GM23338 (cell line): ENCODE measurements around the gene PERM1. TPM values are rescaled to one million over a fixed set of nuclear protein-coding genes. Genes with fewer than 3 reads are reported as not detected.

Source experiments
- ATAC-seq: fragments of 200-7000 bp; cut with Tn5 transposase; 3 replicates; pipeline ENCODE4 v1.9.1; 2020
- DNase-seq: peaks from one replicate; pipeline ENCODE4 v3.0.0-alpha.2; 2015; ENCODE audit warnings: low spot score
- H2AFZ ChIP-seq: fragments of 200-600 bp; sonication (generic); 2 replicates; pipeline ENCODE4 v1.8.0; 2016; ENCODE audit warnings: antibody characterized with exemption, mild to moderate bottlenecking, moderate library complexity
- H3F3A ChIP-seq: fragments of 200-600 bp; sonication (generic); replicated peaks from 2 replicates; pipeline ENCODE4 v1.8.0; 2017; ENCODE audit warnings: antibody characterized with exemption, mixed run types, low read depth
- H3K27ac ChIP-seq: fragments of 200-600 bp; sonication (generic); 2 replicates; pipeline ENCODE4 v1.6.1; 2016; ENCODE audit warnings: low read depth
- H3K27me3 ChIP-seq: fragments of 200-600 bp; sonication (generic); 2 replicates; pipeline ENCODE4 v1.8.0; 2016; ENCODE audit warnings: mild to moderate bottlenecking, mixed run types, moderate library complexity; ENCODE audit not compliant: insufficient read depth
- H3K36me3 ChIP-seq: fragments of 200-600 bp; sonication (generic); 2 replicates; pipeline ENCODE4 v1.8.0; 2016; ENCODE audit warnings: mild to moderate bottlenecking; ENCODE audit not compliant: insufficient read depth
- H3K4me1 ChIP-seq: fragments of 200-600 bp; sonication (generic); 2 replicates; pipeline ENCODE4 v1.8.0; 2016; ENCODE audit warnings: mild to moderate bottlenecking, moderate library complexity; ENCODE audit not compliant: insufficient read depth
- H3K4me2 ChIP-seq: fragments of 200-600 bp; sonication (generic); 2 replicates; pipeline ENCODE4 v1.7.1; 2017; ENCODE audit warnings: mixed run types
- H3K4me3 ChIP-seq: fragments of 200-600 bp; sonication (generic); 2 replicates; pipeline ENCODE4 v1.6.1; 2016; ENCODE audit warnings: mixed run types
- H3K79me2 ChIP-seq: fragments of 200-600 bp; sonication (generic); replicated peaks from 2 replicates; pipeline ENCODE4 v1.8.0; 2017; ENCODE audit warnings: mild to moderate bottlenecking; ENCODE audit not compliant: insufficient read depth
- H3K9me2 ChIP-seq: fragments of 200-600 bp; sonication (generic); 2 replicates; pipeline ENCODE4 v1.8.0; 2017; ENCODE audit not compliant: insufficient read depth
- H4K20me1 ChIP-seq: fragments of 200-600 bp; sonication (generic); replicated peaks from 2 replicates; pipeline ENCODE4 v1.8.0; 2017; ENCODE audit warnings: mild to moderate bottlenecking; ENCODE audit not compliant: insufficient read depth
- H3K27ac Mint-ChIP-seq: 2 replicates; pipeline ENCODE4 v1.8.0; 2020; ENCODE audit warnings: inconsistent platforms, mild to moderate bottlenecking, moderate library complexity, mixed read lengths
- H3K27me3 Mint-ChIP-seq: 3 replicates; pipeline ENCODE4 v1.8.0; 2022; ENCODE audit warnings: low read depth, mild to moderate bottlenecking, moderate library complexity, mixed read lengths, inconsistent platforms; ENCODE audit not compliant: insufficient read depth, poor library complexity
- H3K36me3 Mint-ChIP-seq: 3 replicates; pipeline ENCODE4 v1.8.0; 2021; ENCODE audit warnings: low read depth, mild to moderate bottlenecking, inconsistent platforms, moderate library complexity, mixed read lengths
- H3K4me1 Mint-ChIP-seq: 3 replicates; pipeline ENCODE4 v1.8.0; 2020; ENCODE audit warnings: mild to moderate bottlenecking, inconsistent platforms, mixed read lengths
- H3K4me3 Mint-ChIP-seq: 3 replicates; pipeline ENCODE4 v1.8.0; 2021; ENCODE audit warnings: moderate library complexity, mild to moderate bottlenecking, inconsistent platforms, mixed read lengths
- H3K9me3 Mint-ChIP-seq: 3 replicates; pipeline ENCODE4 v1.8.0; 2020; ENCODE audit warnings: moderate library complexity, mild to moderate bottlenecking, inconsistent platforms, mixed read lengths
- CREB1 ChIP-seq: fragments of 250-450 bp; sonication (Bioruptor Pico); IDR thresholded peaks from 2 replicates; pipeline ENCODE4 v1.5.0; 2020; ENCODE audit warnings: low read depth, mild to moderate bottlenecking, moderate library complexity
- CTCF ChIP-seq, 2 experiments: fragments of 200-600 bp in 1 of 2; sonication (generic) in 1 of 2; conservative IDR thresholded peaks; 2 replicates each; pipeline versions ENCODE4 v1.5.1 to v1.6.1; 2016 to 2017; ENCODE audit warnings: antibody characterized with exemption in 2 of 2, low read depth in 2 of 2, mild to moderate bottlenecking in 2 of 2, moderate library complexity in 1 of 2
- EZH2 ChIP-seq: fragments of 200-600 bp; sonication (generic); IDR thresholded peaks from one replicate; pipeline ENCODE4 v1.8.0; 2017; ENCODE audit warnings: antibody characterized with exemption, mild to moderate bottlenecking, low read depth; ENCODE audit not compliant: unreplicated experiment
- EZH2phosphoT487 ChIP-seq: fragments of 200-600 bp; sonication (generic); IDR thresholded peaks from one replicate; pipeline ENCODE4 v1.8.1; 2018; ENCODE audit warnings: antibody characterized with exemption; ENCODE audit not compliant: unreplicated experiment
- NANOG ChIP-seq: IDR thresholded peaks from 2 replicates; pipeline ENCODE4 v1.6.1; 2016; ENCODE audit warnings: antibody characterized with exemption, borderline replicate concordance
- polyA plus RNA-seq: library from polyadenylated mRNA; unstranded; fragments of >200 nt; fragmentation: Nextera tagmentation; extraction: Ambion mirVana; gene quantifications from 2 replicates; pipeline ENCODE4 v1.2.1, GENCODE V29; 2016
- total RNA-seq: library from RNA; depleted of rRNA; stranded (reverse); fragments of >200 nt; shearing (Covaris generic); gene quantifications from 2 replicates; pipeline ENCODE4 v1.2.3, GENCODE V29; 2014

PERM1 gene
- total and polyA plus RNA-seq, 2 experiments from 2014 or later: 1.1 TPM; not detected in 1

- Mint-ChIP-seq H3K9me3 (peaks cover 3% of the 10 kb centered on the region; the same call in 1 of the 3 replicates), H3K27ac (no peak overlapping the region), H3K27me3 (peaks cover 51% of the 10 kb centered on the region), H3K4me1 (peaks cover 11% of the 10 kb centered on the region; the same call in 2 of the 3 replicates), H3K4me3 (no peak overlapping the region), H3K36me3 (peaks cover 17% of the 10 kb centered on the region; the same call in 2 of the 3 replicates)
- H3K79me2 ChIP-seq: no peaks in the 10 kb centered on the region
- no peak for TF ChIP-seq CREB1 (CRISPR knock-in tag)
- TF ChIP-seq EZH2phosphoT487: no peak
- no peak for TF ChIP-seq NANOG
- no peak for TF ChIP-seq CTCF (conservative IDR thresholded peaks at IDR 0.05; ENCODE audit: low read depth in 2 of 2)
- peaks cover 6% of the 10 kb centered on the region; the same call in 1 of the 2 replicates for H3K36me3 ChIP-seq
- 0 out of 2 replicates have a peak, but pooled peaks cover 3% of the 10 kb centered on the region for H3F3A ChIP-seq
- H3K4me2 ChIP-seq: peak overlapping the region; percentile 79
- H3K9me2 ChIP-seq: no peaks in the 10 kb centered on the region
- DNase-seq (peak; percentile 70), ATAC-seq (peak; percentile 33)
- H2AFZ ChIP-seq: no peak overlapping the region
- peak overlapping the region; percentile 55 for H3K4me3 ChIP-seq
- H3K4me1 ChIP-seq: peaks cover 5% of the 10 kb centered on the region; the same call in 1 of the 2 replicates
- H3K27ac ChIP-seq: no peak overlapping the region
- peaks cover 68% of the 10 kb centered on the region for H3K27me3 ChIP-seq
- no peaks in the 10 kb centered on the region; the same call in 1 of the 2 replicates for H4K20me1 ChIP-seq
Observed at GRCh38 chr1:942411-942821, 39.5 kb downstream of the PERM1 start.

- 0 out of 2 replicates have a peak overlapping the region, but pooled peaks have one; percentile 23 for H2AFZ ChIP-seq
- peaks cover 11% of the 10 kb centered on the region; the same call in 2 of the 3 replicates for H3K4me1 Mint-ChIP-seq
- H3K79me2 ChIP-seq: no peaks in the 10 kb centered on the region
- H3K27me3 Mint-ChIP-seq: peaks cover 57% of the 10 kb centered on the region
- peak overlapping the region; percentile 55 for H3K4me3 ChIP-seq
- H3K9me3 Mint-ChIP-seq: peaks cover 3% of the 10 kb centered on the region; the same call in 1 of the 3 replicates
- H3K4me1 ChIP-seq: peaks cover 5% of the 10 kb centered on the region; the same call in 1 of the 2 replicates
- 0 out of 2 replicates have a peak, but pooled peaks cover 6% of the 10 kb centered on the region for H3K36me3 ChIP-seq
- H4K20me1 ChIP-seq: no peaks in the 10 kb centered on the region; the same call in 1 of the 2 replicates
- H3K27ac Mint-ChIP-seq: no peak overlapping the region
- 0 out of 2 replicates have a peak, but pooled peaks cover 3% of the 10 kb centered on the region for H3F3A ChIP-seq
- H3K36me3 Mint-ChIP-seq: peaks cover 12% of the 10 kb centered on the region; the same call in 2 of the 3 replicates
- H3K27ac ChIP-seq: no peak overlapping the region
- peak; percentile 80 for TF ChIP-seq EZH2
- TF ChIP-seq CREB1 (CRISPR knock-in tag): peak; percentile 57; the same call in 1 of the 2 replicates
- TF ChIP-seq NANOG: no peak
- H3K9me2 ChIP-seq: no peaks in the 10 kb centered on the region
- H3K4me2 ChIP-seq: peak overlapping the region; percentile 79
- H3K27me3 ChIP-seq: peaks cover 73% of the 10 kb centered on the region
- peak overlapping the region; percentile 68 for H3K4me3 Mint-ChIP-seq
- peak; percentile 35 for ATAC-seq
- DNase-seq: peak; percentile 74
Observed at GRCh38 chr1:941588-942383, 40.1 kb downstream of the PERM1 start.
